Activated CD4-positive, CD25-positive, alpha-beta regulatory T cell treated with anti-CD3 and anti-CD28 coated beads, Interleukin-2, amount 50 U/mL, for 16 hours (primary cell): Measurements from ENCODE around the gene TTLL1.
"Not testable (repeated sequence)": the region's sequence is repeated elsewhere in the genome, so short reads cannot be mapped to it uniquely, and the experiment has no call there.

Experiments
- DNase-seq: peaks from one replicate; pipeline ENCODE4 v3.0.0-alpha.2; 2020; ENCODE audit warnings: low read depth, low spot score

The TTLL1 gene

GRCh38 chr22:43013355-43014315 lies 75.6 kb downstream of the TTLL1 start:
- no peak for DNase-seq

- DNase-seq, result no peak
These were observed 76.8 kb downstream of the TTLL1 start for GRCh38 chr22:43012390-43012789.

- DNase-seq, result no peak
These were observed 78.1 kb downstream of the TTLL1 start for GRCh38 chr22:43011079-43011478.

GRCh38 chr22:43009444-43009843 lies 79.7 kb downstream of the TTLL1 start:
- DNase-seq, result no peak

- no peak for DNase-seq
These were observed 80.3 kb downstream of the TTLL1 start for GRCh38 chr22:43008921-43009320.

GRCh38 chr22:43008509-43008908 lies 80.7 kb downstream of the TTLL1 start:
- DNase-seq, result no peak

- no peak for DNase-seq
These were observed 81.6 kb downstream of the TTLL1 start for GRCh38 chr22:43007519-43008102.

- no peak for DNase-seq
These were observed 82.4 kb downstream of the TTLL1 start for GRCh38 chr22:43006753-43007152.

- no peak for DNase-seq
These were observed 83.1 kb downstream of the TTLL1 start for GRCh38 chr22:43006016-43006505.

GRCh38 chr22:43005106-43005505 lies 84.1 kb downstream of the TTLL1 start:
- no peak for DNase-seq

- DNase-seq, result no peak
These were observed 84.7 kb downstream of the TTLL1 start for GRCh38 chr22:43004362-43005035.

- DNase-seq, result no peak
These were observed 87.0 kb downstream of the TTLL1 start for GRCh38 chr22:43002202-43002586.

GRCh38 chr22:43001271-43002201 lies 87.7 kb downstream of the TTLL1 start:
- no peak for DNase-seq

- no peak for DNase-seq
These were observed 88.6 kb downstream of the TTLL1 start for GRCh38 chr22:43000441-43001175.

- no peak for DNase-seq
These were observed 91.6 kb downstream of the TTLL1 start for GRCh38 chr22:42997582-42998090.

GRCh38 chr22:42996646-42997365 lies 92.4 kb downstream of the TTLL1 start:
- no peak for DNase-seq

GRCh38 chr22:42995654-42996053 lies 93.5 kb downstream of the TTLL1 start:
- not testable (repeated sequence) for DNase-seq

- no peak for DNase-seq
These were observed 94.2 kb downstream of the TTLL1 start for GRCh38 chr22:42994917-42995562.

GRCh38 chr22:42994276-42994916 lies 94.8 kb downstream of the TTLL1 start:
- DNase-seq, result no peak
